ENCODE results near the gene WIPI1. TPM values are rescaled to one million over a fixed set of nuclear protein-coding genes. Genes with fewer than 3 reads are reported as not detected.

The WIPI1 gene
- polyA plus RNA-seq, 2 of the 4 experiments (the other 2 are of a cell fraction): 9.5 to 19.7 TPM

DNA sequence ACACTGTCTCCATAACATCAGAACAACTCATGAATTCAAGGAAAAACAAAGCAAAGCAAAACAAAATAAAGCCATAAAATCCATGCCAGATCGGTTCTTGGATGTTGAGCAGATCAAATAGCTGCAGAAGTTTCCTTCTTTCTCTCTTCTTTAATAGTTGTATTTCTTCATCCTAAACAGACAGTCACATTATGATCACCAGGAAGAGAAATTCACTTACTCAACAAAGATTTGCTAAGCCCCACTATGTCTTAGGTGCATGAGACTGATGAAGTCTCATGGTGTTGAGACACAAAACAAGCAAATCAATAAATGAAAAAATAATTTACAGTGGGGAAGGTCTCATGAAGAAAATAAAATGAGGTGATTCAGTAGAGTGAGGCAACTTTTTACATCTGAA, 72.8 kb downstream of the WIPI1 start:
- Histone ChIP-seq H3K9me3 (no peaks in the 10 kb centered on the region), H3K4me1 (peaks cover 39% of the 10 kb centered on the region), H3K4me2 (no peak overlapping the region), H3K27ac (peak overlapping the region in 1 of 2 experiments; percentile 0; a peak in 2 of 6 replicates), H3K4me3 (no peak overlapping the region)
- 88% methylated on average over 1 of the region's 1 CpG for WGBS (ENCODE audit: missing lambda C conversion rate)
- TF ChIP-seq POLR2AphosphoS2 (conservative IDR thresholded peaks at IDR 0.05; ENCODE audit: low read length) (no peak), KDM1A (IDR thresholded peaks at IDR 0.05; ENCODE audit: low read depth) (no peak), ZSCAN20 (CRISPR knock-in tag; IDR thresholded peaks at IDR 0.05) (no peak), ZNF302 (CRISPR knock-in tag; IDR thresholded peaks at IDR 0.05) (no peak), RARB (CRISPR knock-in tag; IDR thresholded peaks at IDR 0.05) (no peak), BHLHE40 (IDR thresholded peaks at IDR 0.05; ENCODE audit: low read depth, low read length) (no peak), MAZ (IDR thresholded peaks at IDR 0.05; ENCODE audit: borderline replicate concordance, low read depth, low read length) (no peak), CHD2 (IDR thresholded peaks at IDR 0.05; ENCODE audit: low read length, partially characterized antibody) (no peak), NR3C1 (IDR thresholded peaks at IDR 0.05) (no peak)
- TF ChIP-seq, protein P1, sequence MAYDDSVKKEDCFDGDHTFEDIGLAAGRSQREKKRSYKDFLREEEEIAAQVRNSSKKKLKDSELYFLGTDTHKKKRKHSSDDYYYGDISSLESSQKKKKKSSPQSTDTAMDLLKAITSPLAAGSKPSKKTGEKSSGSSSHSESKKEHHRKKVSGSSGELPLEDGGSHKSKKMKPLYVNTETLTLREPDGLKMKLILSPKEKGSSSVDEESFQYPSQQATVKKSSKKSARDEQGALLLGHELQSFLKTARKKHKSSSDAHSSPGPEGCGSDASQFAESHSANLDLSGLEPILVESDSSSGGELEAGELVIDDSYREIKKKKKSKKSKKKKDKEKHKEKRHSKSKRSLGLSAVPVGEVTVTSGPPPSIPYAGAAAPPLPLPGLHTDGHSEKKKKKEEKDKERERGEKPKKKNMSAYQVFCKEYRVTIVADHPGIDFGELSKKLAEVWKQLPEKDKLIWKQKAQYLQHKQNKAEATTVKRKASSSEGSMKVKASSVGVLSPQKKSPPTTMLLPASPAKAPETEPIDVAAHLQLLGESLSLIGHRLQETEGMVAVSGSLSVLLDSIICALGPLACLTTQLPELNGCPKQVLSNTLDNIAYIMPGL (CRISPR knock-in tag; IDR thresholded peaks at IDR 0.05; ENCODE audit: borderline replicate concordance): no peak
- ATAC-seq: no peak
- no peak for DNase-seq (ENCODE audit: low read depth in 1 of 2, low spot score in 1 of 2)
- ChIA-PET POLR2A (no interaction called here), CTCF (interaction anchor here (1.2 to 2.1 kb wide), 2 partner anchors 14 to 55 kb away, joined by 3 to 20 read pairs; no protein-coding TSS in a partner anchor)
- FAIRE-seq: no peak

DNA sequence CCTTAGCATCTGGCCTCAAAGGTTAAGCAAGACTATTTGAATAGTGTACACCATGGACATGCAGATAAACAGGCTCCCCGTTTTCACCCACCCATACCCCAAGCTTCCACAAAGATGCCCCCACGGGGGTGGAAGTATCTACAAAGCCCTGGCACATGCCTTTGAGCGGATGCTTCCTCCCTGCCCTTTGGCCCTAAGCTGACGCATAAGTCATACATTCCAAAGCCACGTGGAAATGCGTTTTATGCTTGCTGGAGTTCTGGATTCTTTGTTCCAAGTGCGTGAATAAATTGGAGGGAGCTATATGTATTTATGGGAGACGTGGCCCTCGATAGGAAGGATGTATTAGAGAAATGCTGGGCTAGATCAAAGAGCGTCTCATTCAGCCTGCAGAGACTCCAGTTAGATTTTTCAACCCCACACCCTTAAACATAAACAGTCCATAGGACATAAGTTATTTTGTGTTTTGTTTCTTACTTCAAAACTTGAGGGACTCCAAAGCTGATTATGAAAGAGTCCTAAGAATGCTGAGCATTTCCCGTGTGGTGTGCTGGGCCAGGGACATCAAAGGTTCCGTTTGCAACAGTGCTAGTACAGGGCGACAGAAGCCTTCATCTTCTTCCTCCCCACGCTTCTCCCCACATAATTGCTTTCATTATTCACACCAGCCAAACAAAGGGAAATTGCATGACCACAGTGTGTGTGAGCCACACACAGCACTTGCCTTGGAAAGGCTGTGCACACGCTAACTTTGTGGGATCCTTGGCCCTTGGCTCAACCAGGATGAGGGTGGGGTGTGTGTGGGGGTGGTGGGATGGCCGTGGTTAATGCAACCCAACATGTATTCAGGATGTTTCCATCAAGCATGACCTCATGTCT, 73.6 kb downstream of the WIPI1 start:
- TF ChIP-seq HOXB5 (CRISPR knock-in tag; IDR thresholded peaks at IDR 0.05) (peak; percentile 66; the same call in 1 of the 2 replicates), HOXB13 (CRISPR knock-in tag; IDR thresholded peaks at IDR 0.05; ENCODE audit: low read depth) (no peak), EP300 (IDR thresholded peaks at IDR 0.05) (no peak), SMC3 (IDR thresholded peaks at IDR 0.05) (no peak), EHF (CRISPR knock-in tag; IDR thresholded peaks at IDR 0.05) (no peak), MYC (IDR thresholded peaks at IDR 0.05; ENCODE audit: borderline replicate concordance, low read length) (no peak), FOSL2 (IDR thresholded peaks at IDR 0.05) (no peak), FOSL2 (CRISPR knock-in tag; IDR thresholded peaks at IDR 0.05) (peak; percentile 49; the same call in 1 of the 2 replicates), TFCP2L1 (CRISPR knock-in tag; IDR thresholded peaks at IDR 0.05) (peak; percentile 65; the same call in 1 of the 2 replicates), TP53 (CRISPR knock-in tag; IDR thresholded peaks at IDR 0.05) (no peak), ZNF302 (CRISPR knock-in tag; IDR thresholded peaks at IDR 0.05) (peak; percentile 77; the same call in 1 of the 2 replicates), HDAC2 (IDR thresholded peaks at IDR 0.05) (no peak), CHD2 (IDR thresholded peaks at IDR 0.05; ENCODE audit: low read length, partially characterized antibody) (no peak), MAFK (IDR thresholded peaks at IDR 0.05; ENCODE audit: partially characterized antibody) (no peak), GATA3 (IDR thresholded peaks at IDR 0.05; ENCODE audit: borderline replicate concordance) (no peak), FOSB (CRISPR knock-in tag; IDR thresholded peaks at IDR 0.05) (peak; percentile 35; the same call in 1 of the 2 replicates), PHF8 (IDR thresholded peaks at IDR 0.05; ENCODE audit: borderline replicate concordance, low read depth) (no peak), HEYL (CRISPR knock-in tag; IDR thresholded peaks at IDR 0.05) (no peak; the same call in 1 of the 2 replicates), RCOR1 (IDR thresholded peaks at IDR 0.05; ENCODE audit: low read depth, low read length) (no peak), SREBF2 (IDR thresholded peaks at IDR 0.05) (no peak), JUNB (IDR thresholded peaks at IDR 0.05) (no peak), RAD21 (conservative IDR thresholded peaks at IDR 0.05 in 1 of 2, IDR thresholded peaks at IDR 0.05 in 1 of 2) (no peak), ZSCAN20 (CRISPR knock-in tag; IDR thresholded peaks at IDR 0.05) (0 out of 2 replicates have a peak, but pooled peaks have one; percentile 51)
- TF ChIP-seq, protein P2, sequence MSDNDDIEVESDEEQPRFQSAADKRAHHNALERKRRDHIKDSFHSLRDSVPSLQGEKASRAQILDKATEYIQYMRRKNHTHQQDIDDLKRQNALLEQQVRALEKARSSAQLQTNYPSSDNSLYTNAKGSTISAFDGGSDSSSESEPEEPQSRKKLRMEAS (IDR thresholded peaks at IDR 0.05): peak; percentile 78
- TF ChIP-seq, protein P3, sequence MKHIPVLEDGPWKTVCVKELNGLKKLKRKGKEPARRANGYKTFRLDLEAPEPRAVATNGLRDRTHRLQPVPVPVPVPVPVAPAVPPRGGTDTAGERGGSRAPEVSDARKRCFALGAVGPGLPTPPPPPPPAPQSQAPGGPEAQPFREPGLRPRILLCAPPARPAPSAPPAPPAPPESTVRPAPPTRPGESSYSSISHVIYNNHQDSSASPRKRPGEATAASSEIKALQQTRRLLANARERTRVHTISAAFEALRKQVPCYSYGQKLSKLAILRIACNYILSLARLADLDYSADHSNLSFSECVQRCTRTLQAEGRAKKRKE (CRISPR knock-in tag; IDR thresholded peaks at IDR 0.05; ENCODE audit: low read depth): peak; percentile 59; the same call in 1 of the 2 replicates
- TF ChIP-seq, protein P4, sequence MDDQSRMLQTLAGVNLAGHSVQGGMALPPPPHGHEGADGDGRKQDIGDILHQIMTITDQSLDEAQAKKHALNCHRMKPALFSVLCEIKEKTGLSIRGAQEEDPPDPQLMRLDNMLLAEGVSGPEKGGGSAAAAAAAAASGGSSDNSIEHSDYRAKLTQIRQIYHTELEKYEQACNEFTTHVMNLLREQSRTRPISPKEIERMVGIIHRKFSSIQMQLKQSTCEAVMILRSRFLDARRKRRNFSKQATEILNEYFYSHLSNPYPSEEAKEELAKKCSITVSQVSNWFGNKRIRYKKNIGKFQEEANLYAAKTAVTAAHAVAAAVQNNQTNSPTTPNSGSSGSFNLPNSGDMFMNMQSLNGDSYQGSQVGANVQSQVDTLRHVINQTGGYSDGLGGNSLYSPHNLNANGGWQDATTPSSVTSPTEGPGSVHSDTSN (IDR thresholded peaks at IDR 0.05): no peak
- TF ChIP-seq, protein P5, sequence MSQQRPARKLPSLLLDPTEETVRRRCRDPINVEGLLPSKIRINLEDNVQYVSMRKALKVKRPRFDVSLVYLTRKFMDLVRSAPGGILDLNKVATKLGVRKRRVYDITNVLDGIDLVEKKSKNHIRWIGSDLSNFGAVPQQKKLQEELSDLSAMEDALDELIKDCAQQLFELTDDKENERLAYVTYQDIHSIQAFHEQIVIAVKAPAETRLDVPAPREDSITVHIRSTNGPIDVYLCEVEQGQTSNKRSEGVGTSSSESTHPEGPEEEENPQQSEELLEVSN (IDR thresholded peaks at IDR 0.05; ENCODE audit: borderline replicate concordance, low read depth): no peak
- Histone ChIP-seq H3K9me3 (no peaks in the 10 kb centered on the region), H3K4me3 (no peak overlapping the region), H3K4me1 (peaks cover 47% of the 10 kb centered on the region), H3K27ac (peak overlapping the region; percentile 38 to 50; a peak in 4 of 6 replicates), H3K4me2 (peak overlapping the region; percentile 17; the same call in 1 of the 3 replicates)
- DNase-seq (ENCODE audit: low read depth in 1 of 2, low spot score in 1 of 2): peak in 1 of 2 experiments; percentile 50
- ChIA-PET CTCF (interaction anchor here (1.0 to 2.1 kb wide), 4 partner anchors 15 to 121 kb away, joined by 3 to 20 read pairs (median 8); no protein-coding TSS in a partner anchor), POLR2A (no interaction called here)
- no peak for FAIRE-seq
- peak in 1 of 2 experiments; percentile 5; a peak in 2 of 6 replicates for ATAC-seq
- 60% methylated on average over 16 of the region's 16 CpGs for WGBS (ENCODE audit: missing lambda C conversion rate)
